CD4-positive, alpha-beta T cell (primary cell): ENCODE data around the gene DRC3. TPM values are rescaled to one million over a fixed set of nuclear protein-coding genes. Genes with fewer than 3 reads are reported as not detected.

Experiments used
- ATAC-seq: fragments of 200-7000 bp; cut with Tn5 transposase; one replicate; pipeline ENCODE4 v1.10.0; 2022; ENCODE audit warnings: mild to moderate bottlenecking; ENCODE audit not compliant: poor library complexity
- CTCF ChIA-PET: fragments of 350-600 bp; sonication (Branson Sonifier 250); formaldehyde crosslinking; loops from one replicate; lab custom pipeline; 2021; ENCODE audit warnings: antibody characterized with exemption, inconsistent platforms; lab: Charles Lee
- POLR2A ChIA-PET: fragments of 350-600 bp; sonication (Branson Sonifier 250); formaldehyde crosslinking; loops from one replicate; lab custom pipeline; 2021; ENCODE audit warnings: antibody characterized with exemption, inconsistent platforms; lab: Charles Lee
- DNase-seq, 14 experiments: peaks; one replicate each; pipeline ENCODE4 v3.0.0-alpha.2; 2013 to 2020; ENCODE audit warnings: mixed read lengths in 2 of 14
- H3K27ac ChIP-seq, 2 donors: one replicate each; pipeline versions ENCODE4 v1.5.1 to v1.7.0; 2013; ENCODE audit warnings: low read length in 2 of 2, low read depth in 1 of 2, mild to moderate bottlenecking in 1 of 2
- H3K27me3 ChIP-seq, 2 experiments: 1 replicate in 1 of 2; 2 replicates in 1 of 2; pipeline versions ENCODE4 v1.6.1 to v1.7.0; 2013; ENCODE audit warnings: low read length in 2 of 2, control low read depth in 1 of 2, mild to moderate bottlenecking in 1 of 2, moderate library complexity in 1 of 2; ENCODE audit not compliant: insufficient read depth in 2 of 2, control insufficient read depth in 1 of 2
- H3K36me3 ChIP-seq: one replicate; pipeline ENCODE4 v1.6.1; 2013; ENCODE audit warnings: low read length, control low read depth; ENCODE audit not compliant: insufficient read depth
- H3K4me1 ChIP-seq: one replicate; pipeline ENCODE4 v1.6.1; 2013; ENCODE audit warnings: low read length, control low read depth; ENCODE audit not compliant: insufficient read depth
- H3K4me3 ChIP-seq: one replicate; pipeline ENCODE4 v1.5.1; 2013; ENCODE audit warnings: mild to moderate bottlenecking, low read length, moderate library complexity
- H3K9me3 ChIP-seq, 2 experiments: 1 replicate in 1 of 2; 2 replicates in 1 of 2; pipeline versions ENCODE4 v1.6.1 to v1.7.0; 2013; ENCODE audit warnings: low read length in 2 of 2, mild to moderate bottlenecking in 2 of 2, control low read depth in 1 of 2, moderate library complexity in 1 of 2; ENCODE audit not compliant: control insufficient read depth in 1 of 2, insufficient read depth in 1 of 2
- H3K27ac Mint-ChIP-seq: one replicate; pipeline ENCODE4 v1.8.0; 2020; ENCODE audit warnings: mixed read lengths
- H3K27me3 Mint-ChIP-seq: one replicate; pipeline ENCODE4 v1.8.0; 2021; ENCODE audit warnings: mixed read lengths
- H3K36me3 Mint-ChIP-seq: one replicate; pipeline ENCODE4 v1.8.0; 2021; ENCODE audit warnings: low read depth, mixed read lengths
- H3K4me1 Mint-ChIP-seq: one replicate; pipeline ENCODE4 v1.8.0; 2021; ENCODE audit warnings: low read depth, mixed read lengths
- H3K4me3 Mint-ChIP-seq: one replicate; pipeline ENCODE4 v1.8.0; 2020; ENCODE audit warnings: mild to moderate bottlenecking, mixed read lengths
- H3K9me3 Mint-ChIP-seq: one replicate; pipeline ENCODE4 v1.8.0; 2020; ENCODE audit warnings: mixed read lengths
- intact Hi-C, 2 experiments: fragments of 100-400 bp; cut with DNase I in 1 of 2; cut with micrococcal nuclease in 1 of 2; formaldehyde crosslinking; loops; one replicate each; pipeline versions ENCODE4 v1.15.1 to v1.9.0; 2023 to 2025; cut with DNase I, micrococcal nuclease
- total RNA-seq, 174 experiments: library from RNA in 2 of 174; stranded (reverse) in 2 of 174; gene quantifications; one replicate each; pipeline ENCODE4 v1.2.3 and lab custom pipeline; 2021 to 2026
- TF ChIP-seq, protein P1 (sequence below): fragments of 200-600 bp; IDR thresholded peaks from one replicate; pipeline ENCODE4 v1.8.0; 2022; ENCODE audit warnings: antibody characterized with exemption, mild to moderate bottlenecking

The DRC3 gene
- total RNA-seq, 2 experiments from 2014 or later = 0.11 TPM; not detected in 1

DNA sequence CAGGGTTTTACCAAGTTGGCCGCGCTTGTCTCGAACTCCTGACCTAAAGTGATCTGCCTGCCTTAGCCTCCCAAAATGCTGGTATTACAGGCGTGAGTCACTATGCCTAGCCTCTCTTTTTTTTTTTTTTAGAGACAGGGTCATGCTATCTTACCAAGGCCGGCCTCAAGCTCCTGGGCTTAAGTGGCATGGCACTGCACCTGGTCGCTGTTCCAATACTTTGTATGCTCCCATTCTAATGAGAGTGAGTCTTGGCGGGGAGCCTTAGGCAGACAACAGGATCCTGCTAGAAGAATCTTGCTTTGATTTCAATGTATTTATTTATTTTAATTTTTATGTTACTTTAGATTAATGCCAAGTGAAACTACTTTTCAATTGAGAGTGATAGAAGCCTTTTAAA, 22.3 kb upstream of the DRC3 start:
- Mint-ChIP-seq H3K4me3 (no peak overlapping the region), H3K4me1 (peaks cover 41% of the 10 kb centered on the region)
- intact Hi-C loops = no loop called here

DNA sequence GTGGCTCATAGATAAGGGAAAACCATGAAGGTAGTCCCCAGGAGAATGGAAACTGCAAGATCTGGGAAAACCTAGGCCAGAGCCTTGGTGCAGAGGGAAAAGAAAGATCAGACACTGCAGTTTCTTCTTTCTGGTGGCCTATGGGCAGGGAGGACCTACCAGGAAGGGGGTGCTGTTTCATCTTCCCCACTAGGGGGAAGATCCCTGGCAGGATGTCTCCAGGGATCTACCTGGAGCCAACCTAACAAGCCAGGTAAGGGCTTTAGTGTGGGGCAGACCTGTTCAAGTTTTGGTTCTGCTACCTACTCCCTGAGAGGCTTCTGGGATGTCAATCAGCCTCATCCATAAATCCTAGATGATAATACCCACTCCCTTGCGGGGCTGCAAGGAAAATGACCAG, 21.9 kb upstream of the DRC3 start:
- H3K4me3 Mint-ChIP-seq = no peak overlapping the region
- CTCF ChIA-PET = no interaction called here
- intact Hi-C loops = no loop called here

More for the DNA sequence above, 22.3 kb upstream of the DRC3 start:
- Histone ChIP-seq H3K9me3 (no peaks in the 10 kb centered on the region), H3K27ac (no peak overlapping the region), H3K27me3 (no peaks in the 10 kb centered on the region), H3K4me3 (no peak overlapping the region), H3K4me1 (peaks cover 13% of the 10 kb centered on the region), H3K36me3 (peaks cover 4% of the 10 kb centered on the region)
- H3K27me3 Mint-ChIP-seq = no peaks in the 10 kb centered on the region
- ChIA-PET CTCF (interaction anchor here (0.7 kb wide), 1 partner anchor 32 kb away, joined by 3 read pairs; no protein-coding TSS in a partner anchor), POLR2A (no interaction called here)
- TF ChIP-seq, protein P1, sequence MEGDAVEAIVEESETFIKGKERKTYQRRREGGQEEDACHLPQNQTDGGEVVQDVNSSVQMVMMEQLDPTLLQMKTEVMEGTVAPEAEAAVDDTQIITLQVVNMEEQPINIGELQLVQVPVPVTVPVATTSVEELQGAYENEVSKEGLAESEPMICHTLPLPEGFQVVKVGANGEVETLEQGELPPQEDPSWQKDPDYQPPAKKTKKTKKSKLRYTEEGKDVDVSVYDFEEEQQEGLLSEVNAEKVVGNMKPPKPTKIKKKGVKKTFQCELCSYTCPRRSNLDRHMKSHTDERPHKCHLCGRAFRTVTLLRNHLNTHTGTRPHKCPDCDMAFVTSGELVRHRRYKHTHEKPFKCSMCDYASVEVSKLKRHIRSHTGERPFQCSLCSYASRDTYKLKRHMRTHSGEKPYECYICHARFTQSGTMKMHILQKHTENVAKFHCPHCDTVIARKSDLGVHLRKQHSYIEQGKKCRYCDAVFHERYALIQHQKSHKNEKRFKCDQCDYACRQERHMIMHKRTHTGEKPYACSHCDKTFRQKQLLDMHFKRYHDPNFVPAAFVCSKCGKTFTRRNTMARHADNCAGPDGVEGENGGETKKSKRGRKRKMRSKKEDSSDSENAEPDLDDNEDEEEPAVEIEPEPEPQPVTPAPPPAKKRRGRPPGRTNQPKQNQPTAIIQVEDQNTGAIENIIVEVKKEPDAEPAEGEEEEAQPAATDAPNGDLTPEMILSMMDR = no peak
- DNase-seq = no peak
- H3K9me3 Mint-ChIP-seq = no peaks in the 10 kb centered on the region
- no peak overlapping the region for H3K27ac Mint-ChIP-seq
- peaks cover 26% of the 10 kb centered on the region for H3K36me3 Mint-ChIP-seq
- no peak for ATAC-seq

DNA sequence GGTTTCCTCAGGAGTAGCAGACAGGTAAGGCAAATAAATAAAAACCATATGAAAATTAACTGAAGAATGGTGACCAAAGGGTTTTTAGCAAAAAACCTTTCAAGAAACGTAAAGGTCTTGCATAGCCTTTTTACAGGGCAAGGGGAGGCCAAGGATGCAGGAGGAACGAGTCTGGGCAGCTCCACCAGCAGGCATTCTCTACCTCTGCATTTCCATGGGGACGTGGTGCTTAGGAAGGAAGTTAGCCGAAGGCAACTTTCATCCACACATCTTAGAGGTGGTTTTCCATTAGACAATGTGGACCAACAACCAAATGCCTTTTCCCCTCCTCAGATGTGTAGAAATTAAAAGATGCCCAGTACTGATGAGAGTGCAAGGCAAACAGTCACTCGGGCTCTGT, 21.1 kb upstream of the DRC3 start:
- Mint-ChIP-seq H3K4me1 (peaks cover 50% of the 10 kb centered on the region), H3K27ac (no peak overlapping the region), H3K4me3 (no peak overlapping the region), H3K27me3 (no peaks in the 10 kb centered on the region), H3K9me3 (no peaks in the 10 kb centered on the region), H3K36me3 (peaks cover 36% of the 10 kb centered on the region)
- H3K4me1 ChIP-seq = peaks cover 20% of the 10 kb centered on the region
- TF ChIP-seq, protein P1 = no peak
- H3K9me3 ChIP-seq = no peaks in the 10 kb centered on the region
- DNase-seq (no peak), ATAC-seq (no peak)
- CTCF ChIA-PET = interaction anchor here (0.7 kb wide), 1 partner anchor 60 kb away, joined by 5 read pairs; no protein-coding TSS in a partner anchor
- POLR2A ChIA-PET = no interaction called here
- H3K27ac ChIP-seq = no peak overlapping the region
- no peak overlapping the region for H3K4me3 ChIP-seq
- H3K27me3 ChIP-seq = no peaks in the 10 kb centered on the region
- intact Hi-C loops = no loop called here
- peaks cover 4% of the 10 kb centered on the region for H3K36me3 ChIP-seq

More for the DNA sequence above, 21.9 kb upstream of the DRC3 start:
- Mint-ChIP-seq H3K4me1 (peaks cover 45% of the 10 kb centered on the region), H3K36me3 (peaks cover 31% of the 10 kb centered on the region), H3K27me3 (no peaks in the 10 kb centered on the region), H3K9me3 (no peaks in the 10 kb centered on the region), H3K27ac (no peak overlapping the region)
- POLR2A ChIA-PET = no interaction called here
- no peak overlapping the region for H3K4me3 ChIP-seq
- no peak for ATAC-seq
- DNase-seq = no peak
- H3K27ac ChIP-seq = no peak overlapping the region
- H3K36me3 ChIP-seq = peaks cover 4% of the 10 kb centered on the region
- peaks cover 15% of the 10 kb centered on the region for H3K4me1 ChIP-seq
- H3K9me3 ChIP-seq = no peaks in the 10 kb centered on the region
- no peaks in the 10 kb centered on the region for H3K27me3 ChIP-seq
- TF ChIP-seq, protein P1 = no peak
